ENCODE measurements around the gene KIAA0753. TPM values are rescaled to one million over a fixed set of nuclear protein-coding genes. Genes with fewer than 3 reads are reported as not detected.

Gene KIAA0753
- total RNA-seq, 1 experiment from 2014 or later = 6.9 TPM

GRCh38 chr17:6599364-6599763 lies 41.1 kb downstream of the KIAA0753 start:
- H3K79me2 ChIP-seq (ENCODE audit: low read length) = no peaks in the 10 kb centered on the region
- H3K4me1 ChIP-seq (ENCODE audit: insufficient read depth, low read length) = no peaks in the 10 kb centered on the region
- BruUV-seq (replicated peaks) = no TSS peak
- DNase-seq = no peak
- ChIA-PET CTCF (no interaction called here), POLR2A (ENCODE audit: unreplicated experiment) (no interaction called here)
- H4K20me1 ChIP-seq (ENCODE audit: low read length) = no peaks in the 10 kb centered on the region
- no peak overlapping the region for H3K27ac ChIP-seq (ENCODE audit: low read length)
- no peaks in the 10 kb centered on the region for H3K9me2 ChIP-seq (replicated peaks; ENCODE audit: low read length)
- peaks cover 21% of the 10 kb centered on the region for H3K36me3 ChIP-seq (ENCODE audit: low read depth, low read length)
- ATAC-seq = no peak
- no peak overlapping the region for H3K4me3 ChIP-seq (ENCODE audit: low read length)
- H3F3A ChIP-seq (ENCODE audit: low read length, unreplicated experiment) = no peaks in the 10 kb centered on the region
- no peak overlapping the region for H2AFZ ChIP-seq (ENCODE audit: low read length)
- no peaks in the 10 kb centered on the region for H3K9me3 ChIP-seq (ENCODE audit: low read length)
- H3K4me2 ChIP-seq (ENCODE audit: low read length) = no peak overlapping the region
- no peaks in the 10 kb centered on the region for H3K27me3 ChIP-seq (ENCODE audit: low read length)
- TF ChIP-seq EZH2phosphoT487 (IDR thresholded peaks at IDR 0.05; ENCODE audit: borderline replicate concordance, low read length) (no peak), EZH2 (IDR thresholded peaks at IDR 0.05; ENCODE audit: low read length, unreplicated experiment) (no peak), CTCF (conservative IDR thresholded peaks at IDR 0.05; ENCODE audit: low read depth, low read length) (no peak)
- intact Hi-C loops (cut with micrococcal nuclease) = no loop called here
- no peak overlapping the region for H3K9ac ChIP-seq (ENCODE audit: low read length)

- Histone ChIP-seq H3K9ac (ENCODE audit: low read length) (no peak overlapping the region), H3K27ac (ENCODE audit: low read length) (no peak overlapping the region), H2AFZ (ENCODE audit: low read length) (no peak overlapping the region), H3K36me3 (ENCODE audit: low read depth, low read length) (peaks cover 23% of the 10 kb centered on the region), H3K4me3 (ENCODE audit: low read length) (no peak overlapping the region), H3K9me2 (replicated peaks; ENCODE audit: low read length) (no peaks in the 10 kb centered on the region), H3K4me2 (ENCODE audit: low read length) (no peak overlapping the region), H3K27me3 (ENCODE audit: low read length) (no peaks in the 10 kb centered on the region), H3K79me2 (ENCODE audit: low read length) (no peaks in the 10 kb centered on the region), H4K20me1 (ENCODE audit: low read length) (no peaks in the 10 kb centered on the region), H3F3A (ENCODE audit: low read length, unreplicated experiment) (no peaks in the 10 kb centered on the region), H3K9me3 (ENCODE audit: low read length) (no peaks in the 10 kb centered on the region), H3K4me1 (ENCODE audit: insufficient read depth, low read length) (peaks cover 1% of the 10 kb centered on the region; the same call in 1 of the 2 replicates)
- no TSS peak for BruUV-seq (replicated peaks)
- ChIA-PET CTCF (no interaction called here), POLR2A (ENCODE audit: unreplicated experiment) (no interaction called here)
- peak; percentile 43; the same call in 1 of the 2 replicates for ATAC-seq
- intact Hi-C loops (cut with micrococcal nuclease) = no loop called here
- DNase-seq = no peak
- TF ChIP-seq EZH2 (IDR thresholded peaks at IDR 0.05; ENCODE audit: low read length, unreplicated experiment) (no peak), CTCF (conservative IDR thresholded peaks at IDR 0.05; ENCODE audit: low read depth, low read length) (no peak), EZH2phosphoT487 (IDR thresholded peaks at IDR 0.05; ENCODE audit: borderline replicate concordance, low read length) (no peak)
These were observed 42.8 kb downstream of the KIAA0753 start for GRCh38 chr17:6597727-6598126.

GRCh38 chr17:6596941-6597340 lies 43.6 kb downstream of the KIAA0753 start:
- H3K9me3 ChIP-seq (ENCODE audit: low read length) = no peaks in the 10 kb centered on the region
- H2AFZ ChIP-seq (ENCODE audit: low read length) = no peak overlapping the region
- no peak overlapping the region for H3K4me2 ChIP-seq (ENCODE audit: low read length)
- no peaks in the 10 kb centered on the region for H3K79me2 ChIP-seq (ENCODE audit: low read length)
- no peaks in the 10 kb centered on the region for H3F3A ChIP-seq (ENCODE audit: low read length, unreplicated experiment)
- BruUV-seq (replicated peaks) = no TSS peak
- no peak for ATAC-seq
- H3K4me1 ChIP-seq (ENCODE audit: insufficient read depth, low read length) = peaks cover 9% of the 10 kb centered on the region
- H3K27me3 ChIP-seq (ENCODE audit: low read length) = no peaks in the 10 kb centered on the region
- intact Hi-C loops (cut with micrococcal nuclease) = no loop called here
- H4K20me1 ChIP-seq (ENCODE audit: low read length) = no peaks in the 10 kb centered on the region
- no peak overlapping the region for H3K4me3 ChIP-seq (ENCODE audit: low read length)
- ChIA-PET CTCF (no interaction called here), POLR2A (ENCODE audit: unreplicated experiment) (no interaction called here)
- no peak for DNase-seq
- no peaks in the 10 kb centered on the region for H3K9me2 ChIP-seq (replicated peaks; ENCODE audit: low read length)
- H3K36me3 ChIP-seq (ENCODE audit: low read depth, low read length) = peaks cover 17% of the 10 kb centered on the region
- H3K9ac ChIP-seq (ENCODE audit: low read length) = no peak overlapping the region
- no peak overlapping the region for H3K27ac ChIP-seq (ENCODE audit: low read length)
- TF ChIP-seq EZH2 (IDR thresholded peaks at IDR 0.05; ENCODE audit: low read length, unreplicated experiment) = no peak
- TF ChIP-seq EZH2phosphoT487 (IDR thresholded peaks at IDR 0.05; ENCODE audit: borderline replicate concordance, low read length) = no peak
- no peak for TF ChIP-seq CTCF (conservative IDR thresholded peaks at IDR 0.05; ENCODE audit: low read depth, low read length)
